ENCODE measurements around the gene PDE8B.

- TF ChIP-seq CTCF (IDR thresholded peaks at IDR 0.05): no peak
- TF ChIP-seq POLR2A (IDR thresholded peaks at IDR 0.05): no peak
Measured at GRCh38 chr5:77390221-77390620, 179.7 kb downstream of the PDE8B start.
